Suprapubic skin (tissue), 4 donors: ENCODE results near the gene ZDHHC14.

Experiments used
- CTCF ChIP-seq, 2 donors: fragments of 200-600 bp in 1 of 2; fragments of 450-650 bp in 1 of 2; sonication (generic) in 1 of 2; IDR thresholded peaks; one replicate each; pipeline ENCODE4 v1.5.1; 2016 to 2019; ENCODE audit warnings: antibody characterized with exemption in 2 of 2, mild to moderate bottlenecking in 1 of 2, moderate library complexity in 1 of 2
- EP300 ChIP-seq: sonication (generic); formaldehyde crosslinking; IDR thresholded peaks from one replicate; pipeline ENCODE4 v1.6.1; 2017; ENCODE audit warnings: antibody characterized with exemption
- POLR2A ChIP-seq, 2 donors: fragments of 450-650 bp; IDR thresholded peaks; one replicate each; pipeline ENCODE4 v1.6.1; 2017; ENCODE audit warnings: antibody characterized with exemption in 2 of 2, mild to moderate bottlenecking in 2 of 2, moderate library complexity in 2 of 2
- POLR2AphosphoS5 ChIP-seq, 3 donors: sonication (generic); formaldehyde crosslinking; IDR thresholded peaks; one replicate each; pipeline ENCODE4 v1.6.1; 2017; ENCODE audit warnings: antibody characterized with exemption in 3 of 3

- TF ChIP-seq CTCF (IDR thresholded peaks at IDR 0.05), result no peak
- no peak for TF ChIP-seq POLR2A (IDR thresholded peaks at IDR 0.05)
- no peak for TF ChIP-seq POLR2AphosphoS5 (IDR thresholded peaks at IDR 0.05)
- no peak for TF ChIP-seq EP300
Measured at GRCh38 chr6:157370755-157371154, 10.2 kb upstream of the ZDHHC14 start.
